Nephron (organoid): ENCODE data around the gene CNTNAP3.
"Not testable (repeated sequence)": the region's sequence is repeated elsewhere in the genome, so short reads cannot be mapped to it uniquely, and the experiment has no call there.

Experiments used
- H3K27ac Mint-ChIP-seq, 3 experiments: 2 replicates each; pipeline ENCODE4 v1.8.0; 2020; ENCODE audit warnings: mixed read lengths in 3 of 3, mild to moderate bottlenecking in 2 of 3, moderate library complexity in 1 of 3
- H3K27me3 Mint-ChIP-seq: 2 replicates; pipeline ENCODE4 v1.8.0; 2021; ENCODE audit warnings: low read depth, mild to moderate bottlenecking, moderate library complexity, mixed read lengths
- H3K36me3 Mint-ChIP-seq: 2 replicates; pipeline ENCODE4 v1.8.0; 2020; ENCODE audit warnings: low read depth, mixed read lengths
- H3K4me1 Mint-ChIP-seq: 2 replicates; pipeline ENCODE4 v1.8.0; 2020; ENCODE audit warnings: mixed read lengths
- H3K4me3 Mint-ChIP-seq, 3 experiments: 2 replicates each; pipeline ENCODE4 v1.8.0; 2020; ENCODE audit warnings: mild to moderate bottlenecking in 3 of 3, mixed read lengths in 3 of 3, moderate library complexity in 2 of 3
- H3K9me3 Mint-ChIP-seq: 2 replicates; pipeline ENCODE4 v1.8.0; 2020; ENCODE audit warnings: mixed read lengths

Gene CNTNAP3

DNA sequence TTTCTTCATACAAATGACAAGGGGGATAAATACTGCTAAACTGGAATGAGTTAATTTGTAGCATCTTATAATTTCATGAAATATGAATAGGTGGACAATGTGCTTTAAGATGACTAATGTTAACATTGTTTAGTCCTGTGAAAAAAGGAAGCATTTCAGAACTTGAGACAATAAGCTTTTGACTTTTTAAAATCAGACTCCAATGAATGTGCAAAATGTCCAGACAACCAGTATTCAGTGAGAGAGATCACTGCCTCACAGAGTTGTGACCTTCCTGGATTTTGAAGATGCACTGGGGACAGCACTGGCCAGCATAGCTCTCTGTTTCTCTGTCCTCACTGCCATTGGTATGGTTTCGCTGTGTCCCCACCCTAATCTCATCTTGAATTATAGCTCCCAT lies 249.7 kb downstream of the CNTNAP3 start:
- H3K4me1 Mint-ChIP-seq, H3K27me3 Mint-ChIP-seq, H3K4me3 Mint-ChIP-seq, H3K9me3 Mint-ChIP-seq, H3K36me3 Mint-ChIP-seq, H3K27ac Mint-ChIP-seq: not testable (repeated sequence)

DNA sequence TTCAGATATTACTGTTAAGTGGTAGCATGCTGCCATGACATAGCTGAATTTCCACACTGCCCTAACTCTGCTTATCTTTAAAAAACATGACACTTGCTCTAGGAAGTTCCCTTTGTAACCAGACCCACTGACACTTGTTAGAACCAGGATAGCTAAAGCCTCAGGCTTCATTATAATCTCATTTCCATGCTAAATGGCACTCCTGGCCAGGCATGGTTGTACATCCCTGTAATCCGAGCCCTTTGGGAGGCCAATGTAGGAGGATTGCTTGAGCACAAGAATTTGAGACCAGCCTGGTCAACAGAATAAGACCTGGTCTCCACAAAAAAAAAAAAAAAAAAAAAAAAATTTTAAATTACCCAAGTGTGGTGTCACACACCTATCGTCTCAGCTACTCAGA lies 254.1 kb downstream of the CNTNAP3 start:
- not testable (repeated sequence) for H3K27me3 Mint-ChIP-seq, H3K9me3 Mint-ChIP-seq, H3K27ac Mint-ChIP-seq, H3K4me3 Mint-ChIP-seq, H3K4me1 Mint-ChIP-seq, H3K36me3 Mint-ChIP-seq

DNA sequence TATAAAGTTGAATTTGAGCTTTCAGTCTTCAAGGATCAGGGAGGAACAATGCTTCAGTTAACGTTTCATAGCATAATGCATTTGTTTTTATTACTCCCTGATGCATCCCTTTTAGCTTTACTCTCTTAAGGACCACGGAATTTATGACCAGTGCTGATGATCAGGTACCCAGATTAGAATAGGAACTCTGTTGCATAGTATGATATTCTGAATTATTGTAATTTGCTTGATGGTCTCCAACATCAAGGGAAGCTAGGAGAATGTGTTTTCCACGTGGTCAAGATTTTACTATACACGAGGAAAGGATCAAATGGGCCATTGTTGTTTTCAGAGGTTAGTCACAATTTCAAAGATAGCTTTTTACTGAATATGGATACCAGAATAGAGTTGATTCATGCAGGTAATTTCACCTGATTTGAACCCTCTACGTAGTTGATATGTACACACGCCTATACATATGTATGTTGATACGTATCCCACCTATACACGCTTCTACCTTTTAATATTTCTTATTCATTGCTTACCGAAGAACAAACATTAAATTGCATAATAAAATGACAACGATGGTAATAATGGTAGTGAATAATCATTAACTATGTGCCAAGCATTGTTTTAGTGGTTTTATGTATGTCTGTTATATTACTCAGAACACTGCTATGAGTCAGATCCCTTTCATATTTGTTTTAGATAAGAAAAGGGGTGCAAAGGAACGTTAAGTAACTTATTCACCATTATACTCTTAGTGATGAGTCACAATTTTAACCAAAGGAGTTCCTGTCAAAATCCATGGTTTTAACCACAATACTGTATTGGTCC lies 257.6 kb downstream of the CNTNAP3 start:
- H3K27ac Mint-ChIP-seq, H3K9me3 Mint-ChIP-seq, H3K36me3 Mint-ChIP-seq, H3K4me1 Mint-ChIP-seq, H3K4me3 Mint-ChIP-seq, H3K27me3 Mint-ChIP-seq: not testable (repeated sequence)

DNA sequence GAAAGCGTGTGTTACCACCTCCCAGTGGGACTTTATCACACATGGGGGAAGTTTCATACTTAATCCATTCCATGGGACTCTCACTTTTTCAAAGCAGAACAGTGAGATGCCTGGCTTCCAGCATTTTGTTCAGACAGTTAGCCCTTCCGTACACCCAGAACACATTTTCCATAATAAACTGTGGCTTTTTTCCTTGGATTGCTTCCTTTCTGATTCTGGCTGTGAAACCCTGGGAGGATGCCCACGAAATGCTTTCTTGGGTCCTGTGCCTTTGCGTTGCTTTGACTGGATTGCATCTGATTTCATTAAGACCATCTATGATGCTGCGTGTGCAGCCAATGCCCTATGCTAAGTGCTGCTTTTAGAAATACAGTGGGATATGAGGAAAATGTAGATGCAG lies 259.1 kb downstream of the CNTNAP3 start:
- not testable (repeated sequence) for H3K4me3 Mint-ChIP-seq, H3K27ac Mint-ChIP-seq, H3K36me3 Mint-ChIP-seq, H3K4me1 Mint-ChIP-seq, H3K9me3 Mint-ChIP-seq, H3K27me3 Mint-ChIP-seq

DNA sequence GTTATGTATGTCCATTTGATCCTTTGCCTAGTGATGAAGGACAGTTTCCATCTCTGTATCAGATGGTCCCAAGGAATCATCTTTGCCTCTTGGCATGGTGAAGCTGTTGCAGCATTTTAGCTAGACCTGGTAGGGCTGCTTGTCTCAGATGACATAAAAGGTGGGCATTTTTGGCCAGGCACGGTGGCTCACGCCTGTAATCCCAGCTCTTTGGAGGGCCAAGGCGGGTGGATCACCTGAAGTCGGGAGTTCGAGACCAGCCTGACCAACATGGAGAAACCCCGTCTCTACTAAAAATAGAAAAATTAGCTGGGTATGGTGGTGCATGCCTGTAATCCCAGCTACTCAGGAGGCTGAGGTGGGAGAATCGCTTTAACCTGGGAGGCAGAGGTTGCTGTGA lies 259.8 kb downstream of the CNTNAP3 start:
- not testable (repeated sequence) for H3K4me1 Mint-ChIP-seq, H3K36me3 Mint-ChIP-seq, H3K27ac Mint-ChIP-seq, H3K27me3 Mint-ChIP-seq, H3K9me3 Mint-ChIP-seq, H3K4me3 Mint-ChIP-seq

DNA sequence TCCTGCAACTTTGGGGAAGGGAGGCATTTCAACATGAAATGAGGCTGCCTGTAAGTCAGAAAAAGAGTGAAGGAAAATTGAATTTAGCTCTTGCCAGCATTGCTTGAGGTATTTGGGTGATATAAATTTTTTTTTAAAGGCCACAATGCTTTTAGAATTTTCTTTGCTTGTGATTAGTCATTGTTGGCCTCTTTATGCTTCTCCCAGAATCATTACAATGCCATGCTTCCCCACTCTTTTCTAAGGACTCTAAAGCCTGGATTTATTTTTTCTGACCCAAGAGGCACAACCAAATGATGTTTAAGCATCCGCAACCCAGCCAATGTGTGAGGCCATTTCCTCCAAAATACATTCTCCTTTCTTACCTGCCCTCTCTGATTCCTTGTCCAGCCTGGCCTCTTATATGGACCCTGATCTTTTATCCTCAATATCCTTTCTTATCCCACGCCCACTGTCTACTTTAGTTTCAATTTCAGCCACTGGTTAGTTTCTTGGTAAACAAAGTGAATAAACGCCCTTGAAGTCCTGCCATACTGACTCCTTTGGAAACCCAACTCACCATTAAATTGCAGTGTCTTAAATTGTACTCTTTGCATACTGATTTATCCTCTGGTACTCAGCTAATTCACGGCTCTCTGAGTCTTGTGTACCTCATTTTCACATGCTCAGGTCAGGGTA lies 261.9 kb downstream of the CNTNAP3 start:
- H3K27ac Mint-ChIP-seq, H3K27me3 Mint-ChIP-seq, H3K9me3 Mint-ChIP-seq, H3K4me3 Mint-ChIP-seq, H3K4me1 Mint-ChIP-seq, H3K36me3 Mint-ChIP-seq: not testable (repeated sequence)
